Measurements from ENCODE around the gene THRB.

The THRB gene

DNA sequence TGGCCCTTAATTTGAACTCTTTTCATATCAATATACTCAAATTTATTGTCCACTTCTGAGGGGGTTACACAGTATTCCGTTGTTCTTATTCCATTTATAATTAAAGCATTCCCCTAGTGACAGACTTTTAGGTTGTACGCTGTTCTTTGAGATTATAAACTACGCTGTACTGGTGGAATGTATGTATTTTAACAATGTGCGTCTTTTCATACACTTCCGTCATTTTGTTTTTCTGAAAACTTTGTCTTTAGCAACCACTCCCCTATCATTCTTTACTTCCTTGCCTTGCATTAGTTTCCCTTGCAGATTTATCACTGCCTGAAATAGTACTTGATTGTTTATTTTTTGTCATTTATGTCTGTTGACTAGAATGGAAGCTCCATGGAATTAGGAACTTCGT is 137.0 kb downstream of the THRB start:
- TF ChIP-seq POU2F2 (IDR thresholded peaks at IDR 0.05; ENCODE audit: low read depth, low read length), result no peak
- no peak for TF ChIP-seq PAX5 (IDR thresholded peaks at IDR 0.05; ENCODE audit: insufficient read depth, low read length, severe bottlenecking)
- TF ChIP-seq SPI1 (IDR thresholded peaks at IDR 0.05; ENCODE audit: low read depth, low read length), result no peak
- no peak for TF ChIP-seq POLR2A (IDR thresholded peaks at IDR 0.05; ENCODE audit: low read depth, low read length)
- TF ChIP-seq POLR2AphosphoS5 (IDR thresholded peaks at IDR 0.05; ENCODE audit: low read depth, low read length), result no peak
- no peak for TF ChIP-seq TAF1 (IDR thresholded peaks at IDR 0.05; ENCODE audit: low read depth, low read length)
- FAIRE-seq, result no peak
- DNase-seq (ENCODE audit: insufficient read length, low spot score), result no peak

DNA sequence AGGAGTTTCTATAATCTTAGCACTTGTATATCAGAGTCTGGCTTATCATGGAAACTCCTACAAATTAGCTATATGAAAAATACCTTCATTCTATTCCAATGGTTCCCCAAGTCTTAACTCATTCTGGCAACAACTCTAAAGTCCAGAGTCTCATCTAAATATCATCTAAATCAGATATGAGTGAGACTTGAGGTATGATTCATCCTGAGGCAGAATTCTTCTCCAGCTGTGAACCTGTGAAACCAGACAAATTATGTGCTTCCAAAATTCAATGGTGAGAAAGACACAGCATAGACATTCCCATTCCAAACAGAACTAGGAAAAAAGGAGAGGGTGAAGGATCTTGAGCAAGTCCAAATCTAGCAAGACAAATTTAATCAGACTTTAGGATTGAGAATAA is 138.8 kb downstream of the THRB start:
- FAIRE-seq (no peak), DNase-seq (ENCODE audit: insufficient read length, low spot score) (no peak)
- TF ChIP-seq PAX5 (IDR thresholded peaks at IDR 0.05; ENCODE audit: insufficient read depth, low read length, severe bottlenecking), result no peak
- TF ChIP-seq TAF1 (IDR thresholded peaks at IDR 0.05; ENCODE audit: low read depth, low read length), result no peak
- TF ChIP-seq POLR2A (IDR thresholded peaks at IDR 0.05; ENCODE audit: low read depth, low read length), result no peak
- TF ChIP-seq POU2F2 (IDR thresholded peaks at IDR 0.05; ENCODE audit: low read depth, low read length), result no peak
- TF ChIP-seq POLR2AphosphoS5 (IDR thresholded peaks at IDR 0.05; ENCODE audit: low read depth, low read length), result no peak
- no peak for TF ChIP-seq SPI1 (IDR thresholded peaks at IDR 0.05; ENCODE audit: low read depth, low read length)

DNA sequence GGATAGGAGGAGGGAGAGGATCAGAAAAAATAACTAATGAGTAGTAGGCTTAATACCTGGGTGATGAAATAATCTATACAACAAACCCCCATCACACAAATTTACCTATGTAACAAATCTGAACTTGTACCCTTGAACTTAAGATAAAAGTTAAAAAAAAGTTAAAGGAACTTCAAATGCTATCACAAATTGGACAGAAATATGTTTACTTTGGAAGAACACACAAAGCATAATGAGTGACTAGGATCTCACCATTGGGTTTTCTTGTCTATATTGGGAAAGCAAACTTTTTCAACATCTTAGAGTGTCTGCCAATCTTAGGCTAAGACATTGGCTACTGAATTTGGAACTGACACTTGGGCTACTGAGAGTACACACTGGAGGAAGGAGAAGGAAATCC is 140.4 kb downstream of the THRB start:
- no peak for TF ChIP-seq TAF1 (IDR thresholded peaks at IDR 0.05; ENCODE audit: low read depth, low read length)
- TF ChIP-seq PAX5 (IDR thresholded peaks at IDR 0.05; ENCODE audit: insufficient read depth, low read length, severe bottlenecking), result no peak
- no peak for TF ChIP-seq POLR2A (IDR thresholded peaks at IDR 0.05; ENCODE audit: low read depth, low read length)
- TF ChIP-seq SPI1 (IDR thresholded peaks at IDR 0.05; ENCODE audit: low read depth, low read length), result no peak
- TF ChIP-seq POU2F2 (IDR thresholded peaks at IDR 0.05; ENCODE audit: low read depth, low read length), result no peak
- no peak for TF ChIP-seq POLR2AphosphoS5 (IDR thresholded peaks at IDR 0.05; ENCODE audit: low read depth, low read length)
- FAIRE-seq, result no peak

DNA sequence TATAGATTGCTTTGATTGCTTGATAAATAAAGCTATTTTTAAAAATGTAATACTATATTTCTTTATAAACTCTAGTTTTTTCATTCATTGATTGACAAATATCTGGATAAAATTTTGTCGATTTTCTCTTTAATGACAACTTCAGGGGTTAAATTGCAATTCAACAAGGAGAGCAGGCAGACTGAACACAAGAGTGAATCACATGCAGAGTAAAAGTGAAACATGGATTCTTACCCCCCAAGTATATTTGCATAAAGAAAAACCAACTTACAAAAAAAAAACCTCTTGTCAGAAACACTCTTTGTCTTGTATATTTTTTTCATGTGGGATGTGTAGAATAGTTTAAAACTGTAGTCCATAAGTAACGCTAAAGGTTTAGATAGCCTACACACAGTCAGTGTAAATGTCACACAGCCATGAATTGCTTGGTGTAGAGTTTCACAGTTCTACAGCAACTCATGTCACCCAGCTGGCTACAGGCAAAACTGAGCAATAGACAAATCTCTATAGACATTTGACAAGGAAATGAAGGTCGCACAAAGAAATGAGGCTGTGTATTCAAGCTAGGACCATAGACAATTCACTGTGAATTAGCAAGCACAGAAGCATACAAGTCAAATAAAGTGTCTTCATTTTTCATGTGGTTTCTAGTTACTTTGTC is 141.6 kb downstream of the THRB start:
- TF ChIP-seq SPI1 (IDR thresholded peaks at IDR 0.05; ENCODE audit: low read depth, low read length), result no peak
- TF ChIP-seq PAX5 (IDR thresholded peaks at IDR 0.05; ENCODE audit: insufficient read depth, low read length, severe bottlenecking), result no peak
- no peak for TF ChIP-seq TAF1 (IDR thresholded peaks at IDR 0.05; ENCODE audit: low read depth, low read length)
- no peak for TF ChIP-seq POU2F2 (IDR thresholded peaks at IDR 0.05; ENCODE audit: low read depth, low read length)
- TF ChIP-seq POLR2AphosphoS5 (IDR thresholded peaks at IDR 0.05; ENCODE audit: low read depth, low read length), result no peak
- TF ChIP-seq POLR2A (IDR thresholded peaks at IDR 0.05; ENCODE audit: low read depth, low read length), result no peak
- no peak for DNase-seq (ENCODE audit: insufficient read length, low spot score)
- FAIRE-seq, result no peak

More for the DNA sequence above, 140.4 kb downstream of the THRB start:
- DNase-seq (ENCODE audit: insufficient read length, low spot score), result no peak

DNA sequence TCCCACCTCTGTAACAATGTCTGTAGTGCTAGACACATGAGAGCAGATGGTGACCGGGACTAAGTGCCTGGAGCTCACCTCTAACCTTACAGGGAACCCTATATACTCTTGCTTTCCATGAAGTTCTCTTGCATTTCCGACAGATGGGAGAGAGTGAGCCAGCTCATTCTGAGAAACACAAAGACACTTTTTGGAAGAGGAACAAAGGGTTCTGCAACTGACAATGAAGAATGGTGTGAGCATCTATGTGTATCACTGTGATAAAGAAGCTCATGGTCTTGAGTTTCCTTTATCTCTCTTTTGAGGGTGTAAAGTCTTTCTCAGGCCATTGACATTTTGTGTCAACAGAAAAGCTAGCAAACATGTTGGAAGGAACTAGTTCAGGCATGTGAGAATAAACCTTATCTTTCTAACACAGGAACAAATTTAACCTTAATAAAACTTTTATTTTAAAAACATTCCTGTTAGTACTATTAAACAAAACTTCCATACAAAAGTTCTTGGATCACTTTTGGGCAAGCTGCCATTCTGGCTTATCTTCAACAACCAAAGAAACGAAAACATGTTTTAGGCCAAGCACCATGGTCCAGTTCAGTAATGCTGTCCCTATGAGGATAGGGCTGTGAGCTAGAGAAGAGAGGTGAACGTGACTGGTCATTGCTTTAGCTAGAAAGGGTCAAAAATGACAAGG is 142.7 kb downstream of the THRB start:
- DNase-seq (ENCODE audit: insufficient read length, low spot score) (no peak), FAIRE-seq (no peak)
- no peak for TF ChIP-seq POU2F2 (IDR thresholded peaks at IDR 0.05; ENCODE audit: low read depth, low read length)
- no peak for TF ChIP-seq TAF1 (IDR thresholded peaks at IDR 0.05; ENCODE audit: low read depth, low read length)
- no peak for TF ChIP-seq POLR2A (IDR thresholded peaks at IDR 0.05; ENCODE audit: low read depth, low read length)
- no peak for TF ChIP-seq SPI1 (IDR thresholded peaks at IDR 0.05; ENCODE audit: low read depth, low read length)
- TF ChIP-seq PAX5 (IDR thresholded peaks at IDR 0.05; ENCODE audit: insufficient read depth, low read length, severe bottlenecking), result no peak
- no peak for TF ChIP-seq POLR2AphosphoS5 (IDR thresholded peaks at IDR 0.05; ENCODE audit: low read depth, low read length)

DNA sequence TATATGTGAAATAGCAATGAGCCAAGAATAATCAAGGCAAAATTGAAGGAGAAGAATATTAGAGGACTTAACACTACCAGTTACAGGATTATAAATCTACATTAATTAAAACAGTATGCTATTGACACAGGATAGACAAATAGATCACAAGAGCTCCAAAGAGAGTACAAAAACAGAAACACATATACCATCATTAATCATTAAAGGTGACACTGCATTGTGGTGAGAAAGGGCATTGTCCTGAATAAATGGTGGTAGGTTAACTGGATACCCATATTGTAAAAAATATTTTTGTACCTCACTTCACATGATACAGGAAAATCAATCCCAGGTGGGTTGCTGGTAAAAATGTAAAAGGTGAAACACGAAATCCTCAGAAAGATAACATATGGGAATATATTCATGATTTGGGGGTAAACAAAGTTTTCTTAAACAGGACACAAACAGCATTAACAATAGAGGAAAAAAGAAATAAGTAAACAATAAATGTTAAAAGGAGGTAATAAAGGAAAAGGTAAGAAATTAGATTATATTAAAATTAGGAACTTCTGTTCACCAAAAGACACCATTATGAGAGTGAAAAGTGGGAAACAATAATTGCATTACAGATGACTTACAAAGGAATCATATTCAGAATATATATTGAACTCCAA is 145.2 kb downstream of the THRB start:
- FAIRE-seq (no peak), DNase-seq (ENCODE audit: insufficient read length, low spot score) (no peak)
- TF ChIP-seq SPI1 (IDR thresholded peaks at IDR 0.05; ENCODE audit: low read depth, low read length) (no peak), POLR2AphosphoS5 (IDR thresholded peaks at IDR 0.05; ENCODE audit: low read depth, low read length) (no peak), POU2F2 (IDR thresholded peaks at IDR 0.05; ENCODE audit: low read depth, low read length) (no peak), PAX5 (IDR thresholded peaks at IDR 0.05; ENCODE audit: insufficient read depth, low read length, severe bottlenecking) (no peak), POLR2A (IDR thresholded peaks at IDR 0.05; ENCODE audit: low read depth, low read length) (no peak), TAF1 (IDR thresholded peaks at IDR 0.05; ENCODE audit: low read depth, low read length) (no peak)

DNA sequence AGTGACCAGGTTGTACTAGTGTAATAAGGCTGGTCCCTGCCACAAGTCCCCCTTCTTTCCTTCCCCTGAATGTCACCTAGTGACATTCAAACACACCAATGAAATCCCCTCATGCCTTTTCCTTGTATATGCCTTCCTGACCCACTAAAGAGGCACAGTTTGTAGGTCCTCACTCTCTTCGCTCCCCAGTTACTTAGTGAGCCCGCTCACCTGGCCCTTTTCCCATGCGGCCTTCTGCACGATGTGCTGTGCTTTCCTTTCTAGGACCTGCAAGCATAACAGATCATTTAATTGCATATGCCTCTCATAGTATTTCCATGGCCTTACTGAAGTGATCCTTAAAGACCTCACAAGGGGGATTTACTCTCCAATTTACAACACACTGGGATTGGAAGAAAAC is 146.3 kb downstream of the THRB start:
- TF ChIP-seq POU2F2 (IDR thresholded peaks at IDR 0.05; ENCODE audit: low read depth, low read length) (no peak), PAX5 (IDR thresholded peaks at IDR 0.05; ENCODE audit: insufficient read depth, low read length, severe bottlenecking) (no peak), POLR2AphosphoS5 (IDR thresholded peaks at IDR 0.05; ENCODE audit: low read depth, low read length) (no peak), TAF1 (IDR thresholded peaks at IDR 0.05; ENCODE audit: low read depth, low read length) (no peak), POLR2A (IDR thresholded peaks at IDR 0.05; ENCODE audit: low read depth, low read length) (no peak), SPI1 (IDR thresholded peaks at IDR 0.05; ENCODE audit: low read depth, low read length) (no peak)
- FAIRE-seq (no peak), DNase-seq (ENCODE audit: insufficient read length, low spot score) (no peak)

DNA sequence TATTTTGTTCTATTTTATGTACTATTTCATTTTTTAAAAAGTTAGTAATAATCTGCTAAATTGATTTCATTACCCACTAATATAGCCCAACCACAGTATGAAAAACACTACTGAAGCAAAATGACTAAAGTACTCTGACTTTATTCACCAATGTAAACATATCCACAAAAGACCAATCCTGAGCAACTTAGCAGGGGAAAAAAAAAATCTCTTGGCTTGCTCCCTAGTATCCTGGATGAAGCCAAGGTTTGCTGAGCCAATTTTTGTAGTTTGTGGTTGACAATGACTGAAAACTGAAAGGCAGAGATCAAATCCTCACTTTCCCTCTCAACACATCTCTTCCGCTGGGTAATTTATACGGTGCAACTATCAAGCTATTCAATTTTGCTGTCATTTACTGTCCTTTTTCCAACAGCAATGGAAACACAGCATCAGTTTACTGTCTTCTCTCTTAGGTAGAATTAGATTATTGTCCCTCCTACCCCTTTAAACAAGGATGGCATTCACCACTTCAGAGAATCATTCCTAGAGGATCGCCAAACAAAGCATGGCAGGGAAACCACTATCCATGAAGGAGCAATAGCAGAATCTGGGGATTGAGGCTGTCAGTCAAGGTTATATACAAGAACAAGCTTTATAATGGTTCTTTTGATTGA is 149.7 kb downstream of the THRB start:
- DNase-seq (ENCODE audit: insufficient read length, low spot score) (no peak), FAIRE-seq (no peak)

More for the DNA sequence above, 149.7 kb downstream of the THRB start:
- no peak for TF ChIP-seq SPI1 (IDR thresholded peaks at IDR 0.05; ENCODE audit: low read depth, low read length)
- TF ChIP-seq TAF1 (IDR thresholded peaks at IDR 0.05; ENCODE audit: low read depth, low read length), result no peak
- TF ChIP-seq POU2F2 (IDR thresholded peaks at IDR 0.05; ENCODE audit: low read depth, low read length), result no peak
- TF ChIP-seq POLR2AphosphoS5 (IDR thresholded peaks at IDR 0.05; ENCODE audit: low read depth, low read length), result no peak
- TF ChIP-seq POLR2A (IDR thresholded peaks at IDR 0.05; ENCODE audit: low read depth, low read length), result no peak
- TF ChIP-seq PAX5 (IDR thresholded peaks at IDR 0.05; ENCODE audit: insufficient read depth, low read length, severe bottlenecking), result no peak
